Large intestine (tissue), 3 donors: Measurements from ENCODE around the gene ACSS1. TPM values are rescaled to one million over a fixed set of nuclear protein-coding genes. Genes with fewer than 3 reads are reported as not detected.

ENCODE experiments used
- DNase-seq, 2 donors: peaks; one replicate each; pipeline versions ENCODE4 v3.0.0 to v3.0.0-alpha.2; 2013
- H3K27ac ChIP-seq: one replicate; pipeline ENCODE4 v1.5.1; 2013; ENCODE audit warnings: low read length
- H3K27me3 ChIP-seq: 2 replicates; pipeline ENCODE4 v1.6.1; 2013; ENCODE audit warnings: low read length; ENCODE audit not compliant: control insufficient read depth, insufficient read depth
- H3K36me3 ChIP-seq: 2 replicates; pipeline ENCODE4 v1.6.1; 2013; ENCODE audit warnings: low read length; ENCODE audit not compliant: control insufficient read depth, insufficient read depth
- H3K4me1 ChIP-seq: one replicate; pipeline ENCODE4 v1.6.1; 2013; ENCODE audit warnings: low read length; ENCODE audit not compliant: control insufficient read depth, insufficient read depth
- H3K4me3 ChIP-seq: one replicate; pipeline ENCODE4 v1.5.1; 2013; ENCODE audit warnings: low read length
- H3K9me3 ChIP-seq: one replicate; pipeline ENCODE4 v1.6.1; 2013; ENCODE audit warnings: mild to moderate bottlenecking, low read depth, low read length, moderate library complexity; ENCODE audit not compliant: control insufficient read depth
- WGBS: methylation state at CpG from one replicate; pipeline ENCODE4 v1.1.5; 2013; ENCODE audit warnings: low lambda C conversion rate; ENCODE audit not compliant: insufficient coverage; 5-methylcytosine and 5-hydroxymethylcytosine counted together
- polyA plus RNA-seq: library from polyadenylated mRNA; unstranded; fragments of 120-200 nt; gene quantifications from one replicate; pipeline ENCODE4 v1.2.1, GENCODE V29; 2013

ACSS1 gene
- polyA plus RNA-seq, 1 donor, result 102 TPM

DNA sequence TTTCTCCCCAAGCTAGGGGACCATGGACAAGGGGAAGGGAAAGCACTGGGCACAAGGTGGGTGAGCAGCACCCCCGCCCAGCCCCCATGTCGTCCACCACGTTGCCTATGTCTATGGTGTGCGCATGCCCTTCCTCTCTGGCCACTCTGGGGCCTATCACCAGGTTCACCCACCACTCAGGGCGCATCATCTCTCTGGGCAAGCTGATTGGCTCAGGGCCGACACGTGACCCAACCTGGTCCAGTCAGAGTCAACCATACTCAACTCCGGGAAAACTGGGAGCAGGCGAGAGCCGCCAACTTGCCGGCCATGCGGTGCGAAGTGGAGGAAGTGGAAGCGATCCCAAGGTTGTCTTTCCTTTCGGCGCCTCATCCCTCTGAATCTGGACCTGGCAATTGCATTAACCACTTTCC, 25.9 kb downstream of the ACSS1 start:
- peak overlapping the region; percentile 79 for H3K27ac ChIP-seq

DNA sequence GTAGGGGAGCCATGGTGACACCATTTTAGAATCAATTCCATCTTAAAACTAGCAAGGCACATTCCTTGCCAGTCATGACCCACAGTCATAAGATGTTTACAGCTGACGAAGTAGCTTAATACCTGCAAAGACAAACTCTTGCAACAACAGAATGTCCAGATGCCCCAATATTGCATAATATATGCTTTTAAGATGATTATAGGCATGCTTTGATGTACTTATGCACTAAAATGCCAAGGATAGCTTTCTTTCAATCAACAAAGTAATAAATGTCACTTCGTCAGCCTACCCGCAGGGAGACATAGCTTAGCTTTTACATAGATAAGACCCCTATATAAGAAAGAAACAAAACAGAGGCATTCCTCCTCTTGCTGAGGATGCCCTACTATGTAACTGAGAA, 26.7 kb downstream of the ACSS1 start:
- H3K27me3 ChIP-seq, result no peaks in the 10 kb centered on the region
- peaks cover 40% of the 10 kb centered on the region for H3K4me1 ChIP-seq
- no peaks in the 10 kb centered on the region for H3K9me3 ChIP-seq
- WGBS, result no CpG with 5 or more reads among the region's 3 CpGs
- H3K27ac ChIP-seq, result peak overlapping the region; percentile 79
- H3K36me3 ChIP-seq, result peaks cover 24% of the 10 kb centered on the region
- no peak overlapping the region for H3K4me3 ChIP-seq
- DNase-seq, result peak in 1 of 2 donors; percentile 22

More for the DNA sequence above, 25.9 kb downstream of the ACSS1 start:
- Histone ChIP-seq H3K9me3 (no peaks in the 10 kb centered on the region), H3K4me3 (no peak overlapping the region), H3K27me3 (no peaks in the 10 kb centered on the region), H3K36me3 (peaks cover 20% of the 10 kb centered on the region), H3K4me1 (peaks cover 39% of the 10 kb centered on the region)
- WGBS, result no CpG with 5 or more reads among the region's 16 CpGs
- DNase-seq, result no peak

DNA sequence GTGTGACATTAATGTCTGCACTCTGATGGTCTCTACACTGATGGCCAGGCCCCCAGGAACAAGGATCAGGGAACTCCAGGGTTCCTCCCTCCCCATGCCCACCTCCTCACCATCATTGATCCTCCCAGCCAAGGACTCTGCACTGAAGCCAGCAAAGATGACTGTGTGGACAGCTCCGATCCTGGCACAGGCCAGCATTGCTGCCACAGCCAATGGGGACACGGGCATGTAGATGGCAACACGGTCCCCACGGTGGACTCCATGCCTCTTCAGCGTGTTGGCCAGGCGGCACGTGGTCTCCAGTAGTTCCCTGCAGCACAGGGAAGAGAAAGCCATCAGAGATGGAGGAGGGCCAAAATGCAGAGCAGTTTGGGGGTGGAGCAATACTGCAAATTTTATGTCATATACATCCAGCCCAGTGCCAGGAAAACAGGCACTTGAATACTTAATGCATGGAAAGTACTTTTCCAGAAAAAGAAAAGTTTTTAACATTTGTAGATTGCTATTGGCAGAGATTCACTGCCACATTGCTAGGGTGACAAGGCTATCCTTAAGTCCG, 27.2 kb downstream of the ACSS1 start:
- no peaks in the 10 kb centered on the region for H3K27me3 ChIP-seq
- peaks cover 41% of the 10 kb centered on the region for H3K4me1 ChIP-seq
- H3K4me3 ChIP-seq, result no peak overlapping the region
- DNase-seq, result no peak
- no peaks in the 10 kb centered on the region for H3K9me3 ChIP-seq
- no peak overlapping the region for H3K27ac ChIP-seq
- WGBS, result no CpG with 5 or more reads among the region's 8 CpGs
- H3K36me3 ChIP-seq, result peaks cover 29% of the 10 kb centered on the region

DNA sequence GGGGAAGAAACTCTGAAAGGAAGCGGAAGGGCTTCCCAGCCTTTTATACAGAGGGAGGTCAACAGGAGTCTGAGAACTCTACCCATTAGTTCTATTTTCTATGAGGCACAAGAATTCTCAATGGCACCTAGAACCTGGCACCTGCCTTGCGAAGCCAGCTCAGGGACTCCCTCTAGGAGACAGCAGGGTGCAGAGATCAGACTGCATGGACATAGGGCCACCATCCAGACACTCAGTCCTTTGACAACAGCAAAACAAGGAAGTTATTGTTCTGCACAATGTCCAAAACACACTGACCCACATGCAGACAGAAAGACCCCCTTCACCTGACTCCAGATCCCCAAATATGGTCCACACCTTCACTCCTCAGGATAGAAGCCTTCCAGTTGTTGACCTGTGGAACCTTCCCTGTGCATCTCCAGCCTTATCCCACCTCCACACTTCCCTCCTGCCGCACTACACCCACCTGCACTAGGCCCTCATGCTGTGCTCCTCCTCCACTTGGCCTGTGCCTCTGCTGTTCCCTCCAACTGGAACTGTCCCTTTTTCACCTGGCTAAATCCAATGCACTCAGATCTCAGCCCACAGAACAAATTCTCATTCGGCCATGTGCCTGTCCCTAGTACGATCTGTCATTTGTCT, 27.8 kb downstream of the ACSS1 start:
- Histone ChIP-seq H3K4me1 (peaks cover 41% of the 10 kb centered on the region), H3K9me3 (no peaks in the 10 kb centered on the region), H3K36me3 (peaks cover 35% of the 10 kb centered on the region), H3K27ac (no peak overlapping the region), H3K4me3 (no peak overlapping the region), H3K27me3 (no peaks in the 10 kb centered on the region)
- no peak for DNase-seq
- WGBS, result no CpG with 5 or more reads among the region's 5 CpGs

DNA sequence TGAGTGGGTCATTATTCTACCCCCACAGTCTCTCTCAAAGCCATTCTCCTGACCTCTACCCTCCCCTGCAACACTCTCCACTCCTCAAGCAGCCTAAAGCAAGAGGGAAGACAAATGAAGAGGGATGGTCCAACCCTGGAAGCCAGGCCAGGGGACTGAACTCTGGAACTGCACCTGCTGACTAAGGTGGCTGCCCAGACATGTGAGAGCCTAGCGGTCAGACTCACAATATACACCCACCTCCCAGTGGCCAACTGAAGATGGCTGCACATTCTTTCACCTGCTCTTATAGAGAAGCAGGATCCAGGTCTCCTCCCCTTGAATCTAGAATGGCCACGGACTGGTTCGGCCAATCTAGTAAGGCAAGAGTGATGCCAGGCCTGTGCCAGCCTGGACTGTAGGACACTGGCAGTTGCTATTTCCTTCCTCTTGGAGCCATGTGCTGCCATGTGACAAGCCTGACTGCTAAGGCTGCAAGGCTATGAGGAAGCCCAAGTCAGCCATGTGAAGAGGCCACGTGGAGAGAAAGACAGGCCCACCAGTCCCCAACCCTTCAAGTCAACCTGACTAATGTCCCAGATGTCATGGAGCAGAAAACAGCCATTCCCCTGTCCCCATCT, 31.8 kb downstream of the ACSS1 start:
- Histone ChIP-seq H3K36me3 (peaks cover 67% of the 10 kb centered on the region), H3K27me3 (no peaks in the 10 kb centered on the region), H3K4me1 (peaks cover 32% of the 10 kb centered on the region), H3K4me3 (no peak overlapping the region), H3K9me3 (no peaks in the 10 kb centered on the region), H3K27ac (no peak overlapping the region)
- DNase-seq, result no peak
- WGBS, result no CpG with 5 or more reads among the region's 4 CpGs

DNA sequence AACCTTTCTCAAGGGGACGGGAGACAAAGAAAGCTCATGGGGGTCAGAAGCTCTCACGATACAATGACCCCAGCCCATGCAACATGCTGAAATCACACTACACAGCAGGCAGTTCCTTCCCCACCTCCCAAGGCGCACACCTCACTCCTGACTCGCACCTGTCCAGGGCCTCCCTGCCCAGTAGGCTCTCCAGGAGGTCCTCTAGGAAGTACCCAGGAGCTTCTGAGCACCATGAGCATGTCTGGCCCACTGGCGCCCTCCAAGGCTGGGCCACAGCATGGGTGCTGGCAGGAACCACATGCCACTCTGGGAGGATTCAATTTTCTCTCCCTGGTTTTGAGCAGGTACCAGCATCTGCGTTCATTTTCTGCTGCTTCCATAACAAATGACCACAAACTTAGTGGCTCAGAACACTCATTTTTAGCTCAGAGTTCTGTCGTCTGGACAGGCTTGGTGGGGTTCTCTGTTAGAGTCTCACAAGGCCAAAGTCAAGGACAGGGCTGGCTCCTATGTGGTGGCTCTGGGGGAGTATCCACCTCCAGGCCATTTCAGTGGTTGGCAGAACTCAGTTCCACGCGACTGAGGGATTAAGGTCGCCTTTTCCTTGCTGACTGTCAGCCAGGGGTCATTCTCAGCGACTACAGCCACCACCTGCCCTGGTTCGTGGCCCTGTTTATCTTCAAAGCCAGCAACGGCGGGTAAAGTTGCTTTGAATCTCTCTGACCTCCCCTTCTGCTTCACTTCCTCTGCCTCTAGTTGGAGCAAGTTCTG, 32.7 kb downstream of the ACSS1 start:
- Histone ChIP-seq H3K27ac (no peak overlapping the region), H3K27me3 (no peaks in the 10 kb centered on the region), H3K36me3 (peaks cover 69% of the 10 kb centered on the region), H3K4me3 (no peak overlapping the region), H3K4me1 (peaks cover 26% of the 10 kb centered on the region), H3K9me3 (no peaks in the 10 kb centered on the region)
- DNase-seq, result no peak
- no CpG with 5 or more reads among the region's 14 CpGs for WGBS

DNA sequence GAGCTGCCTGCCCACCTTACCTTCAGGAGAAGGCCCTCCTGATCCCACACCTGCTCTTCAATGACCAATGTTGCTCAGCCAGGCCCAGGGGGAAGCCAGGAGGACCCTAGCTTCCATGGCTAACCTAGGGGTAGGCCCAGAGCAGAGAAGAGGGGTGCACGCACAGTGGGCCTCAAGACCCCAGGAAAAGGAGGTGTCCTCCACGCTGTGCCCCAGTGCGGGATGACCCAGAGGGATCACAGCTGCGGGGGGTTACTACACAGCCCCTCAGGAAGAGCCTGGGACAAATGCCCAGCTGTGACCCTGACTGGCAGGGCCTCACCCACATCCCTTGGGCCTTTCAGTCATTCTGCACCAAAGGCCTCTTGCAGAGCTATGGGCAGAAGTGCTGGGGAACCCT, 33.8 kb downstream of the ACSS1 start:
- Histone ChIP-seq H3K27ac (peak overlapping the region; percentile 41), H3K9me3 (no peaks in the 10 kb centered on the region), H3K27me3 (no peaks in the 10 kb centered on the region), H3K4me1 (peaks cover 26% of the 10 kb centered on the region), H3K36me3 (peaks cover 72% of the 10 kb centered on the region), H3K4me3 (no peak overlapping the region)
- DNase-seq, result no peak
- no CpG with 5 or more reads among the region's 4 CpGs for WGBS

DNA sequence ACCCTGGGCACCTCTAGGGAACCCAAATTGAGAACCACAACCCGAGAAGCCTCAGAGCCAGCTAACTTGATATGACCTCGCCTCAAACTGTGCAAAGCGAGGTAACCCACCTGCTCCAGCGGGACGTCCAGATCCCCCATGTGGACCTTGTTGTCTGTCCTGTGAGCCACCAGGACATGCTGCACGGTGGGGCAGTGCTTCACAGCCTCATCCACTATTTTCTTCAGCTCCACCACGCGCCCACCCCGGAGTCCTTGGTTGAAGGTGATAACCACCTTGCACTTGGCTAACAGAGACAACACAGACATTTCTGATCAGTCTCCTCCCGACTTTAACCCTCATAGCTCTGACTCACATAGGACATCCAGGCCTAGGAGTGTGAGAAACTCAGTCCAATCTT, 34.6 kb downstream of the ACSS1 start:
- DNase-seq, result no peak
- no CpG with 5 or more reads among the region's 10 CpGs for WGBS
- Histone ChIP-seq H3K27me3 (no peaks in the 10 kb centered on the region), H3K4me1 (peaks cover 26% of the 10 kb centered on the region), H3K4me3 (no peak overlapping the region), H3K9me3 (no peaks in the 10 kb centered on the region), H3K36me3 (peaks cover 80% of the 10 kb centered on the region), H3K27ac (no peak overlapping the region)

DNA sequence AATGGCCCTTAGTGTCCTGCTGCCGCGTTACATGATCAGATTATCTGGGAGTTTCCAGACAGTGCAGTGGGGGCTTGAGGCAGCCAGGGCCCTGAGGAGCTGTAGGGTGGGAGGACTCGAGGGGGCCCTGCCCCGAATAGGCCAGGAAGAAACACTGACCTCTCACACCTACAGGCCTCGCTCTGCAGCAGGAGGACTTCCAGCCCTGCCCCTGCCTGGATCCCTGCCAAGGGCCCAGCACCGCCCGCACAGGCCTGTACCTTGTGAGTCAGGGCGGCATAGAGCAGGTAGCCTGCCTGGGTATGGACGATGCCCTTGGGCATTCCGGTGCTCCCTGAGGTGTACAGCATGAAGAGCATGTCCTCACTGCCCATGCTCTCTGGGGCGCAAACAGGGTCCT, 35.3 kb downstream of the ACSS1 start:
- no peak overlapping the region for H3K4me3 ChIP-seq
- no peaks in the 10 kb centered on the region for H3K9me3 ChIP-seq
- no peaks in the 10 kb centered on the region for H3K27me3 ChIP-seq
- H3K4me1 ChIP-seq, result peaks cover 33% of the 10 kb centered on the region
- peak; percentile 40 to 64 for DNase-seq
- H3K27ac ChIP-seq, result no peak overlapping the region
- peaks cover 87% of the 10 kb centered on the region for H3K36me3 ChIP-seq
- WGBS, result no CpG with 5 or more reads among the region's 11 CpGs

DNA sequence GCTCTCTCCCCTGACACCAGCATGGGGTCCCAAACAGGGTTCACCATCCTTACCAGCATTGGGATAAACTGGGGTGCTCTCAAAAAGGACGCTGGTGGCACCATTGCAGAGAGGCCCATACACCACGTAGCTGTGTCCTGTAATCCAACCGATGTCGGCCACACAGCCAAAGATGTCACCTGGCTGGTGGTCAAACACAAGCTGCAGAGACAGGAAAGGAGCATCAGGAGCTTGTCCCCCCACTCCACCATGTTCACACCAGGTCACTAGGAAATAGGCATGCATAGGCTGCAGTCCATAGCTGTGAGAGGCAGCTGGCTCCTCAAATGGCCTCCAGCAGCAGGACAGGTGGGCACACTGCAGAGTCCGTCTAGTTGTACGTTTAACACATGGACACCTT, 36.6 kb downstream of the ACSS1 start:
- no peaks in the 10 kb centered on the region for H3K9me3 ChIP-seq
- H3K4me1 ChIP-seq, result peaks cover 43% of the 10 kb centered on the region
- H3K36me3 ChIP-seq, result peaks cover 87% of the 10 kb centered on the region
- DNase-seq, result no peak
- H3K27ac ChIP-seq, result no peak overlapping the region
- no peak overlapping the region for H3K4me3 ChIP-seq
- WGBS, result no CpG with 5 or more reads among the region's 6 CpGs
- H3K27me3 ChIP-seq, result no peaks in the 10 kb centered on the region
